ENCODE measurements around the gene IRF2BP2. TPM values are rescaled to one million over a fixed set of nuclear protein-coding genes. Genes with fewer than 3 reads are reported as not detected.
A peak's percentile ranks its signal among the peaks of the same experiment; 100 is the strongest.

The IRF2BP2 gene
- 159 and 172 TPM in 2 replicates for total RNA-seq

DNA sequence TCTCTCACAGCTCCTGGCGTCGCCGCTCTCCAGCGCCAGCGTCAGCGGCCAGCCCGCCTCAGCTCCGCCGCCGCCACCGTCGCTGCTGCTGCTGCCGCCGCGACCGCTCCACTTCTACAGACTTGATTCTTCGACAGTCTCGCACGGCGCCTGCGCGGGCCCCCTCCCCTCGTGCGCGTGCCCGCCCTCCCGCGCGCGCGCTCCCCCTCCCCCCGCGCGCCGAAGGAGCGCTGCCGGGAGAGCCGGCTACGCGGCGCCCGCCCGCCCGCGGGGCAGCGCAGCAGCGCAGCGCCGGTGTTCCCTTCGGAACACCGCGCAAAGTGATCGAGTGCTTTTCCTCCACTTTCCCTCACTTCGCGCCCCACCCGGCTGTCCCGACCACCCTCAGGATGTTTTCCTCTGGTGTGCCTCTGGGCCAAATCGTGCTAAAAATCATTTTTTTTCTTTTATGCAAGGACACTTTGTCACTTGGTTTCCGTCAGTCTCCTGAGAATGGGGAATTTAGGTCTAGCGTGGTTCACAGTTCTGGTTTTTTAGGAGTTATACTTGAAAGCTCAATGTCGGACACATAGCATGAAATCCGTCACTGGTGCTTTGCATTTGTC is at the start of gene IRF2BP2:
IRF2BP2 (minus strand) TSS at position 118 of the 605 bp plus-strand sequence. CDS start 684 bp downstream, outside the sequence.
- H3K79me2 ChIP-seq (ENCODE audit: insufficient read depth, low read length): peaks cover 40% of the 10 kb centered on the region
- DNase-seq (ENCODE audit: insufficient read length, low spot score, missing footprints): peak; percentile 97
- no peak within 1 kb of the TSS for H2AFZ ChIP-seq (ENCODE audit: low read length)
- H3K4me1 ChIP-seq (ENCODE audit: insufficient read depth, low read length): peaks cover 38% of the 10 kb centered on the region
- peak within 1 kb of the TSS; percentile 88 for H3K4me2 ChIP-seq (ENCODE audit: insufficient read depth, low read length)
- H3K27me3 ChIP-seq (ENCODE audit: insufficient read depth, low read length): no peaks in the 10 kb centered on the region
- peaks cover 34% of the 10 kb centered on the region for H3K36me3 ChIP-seq (ENCODE audit: insufficient read depth, low read length)
- TF ChIP-seq, protein P1, sequence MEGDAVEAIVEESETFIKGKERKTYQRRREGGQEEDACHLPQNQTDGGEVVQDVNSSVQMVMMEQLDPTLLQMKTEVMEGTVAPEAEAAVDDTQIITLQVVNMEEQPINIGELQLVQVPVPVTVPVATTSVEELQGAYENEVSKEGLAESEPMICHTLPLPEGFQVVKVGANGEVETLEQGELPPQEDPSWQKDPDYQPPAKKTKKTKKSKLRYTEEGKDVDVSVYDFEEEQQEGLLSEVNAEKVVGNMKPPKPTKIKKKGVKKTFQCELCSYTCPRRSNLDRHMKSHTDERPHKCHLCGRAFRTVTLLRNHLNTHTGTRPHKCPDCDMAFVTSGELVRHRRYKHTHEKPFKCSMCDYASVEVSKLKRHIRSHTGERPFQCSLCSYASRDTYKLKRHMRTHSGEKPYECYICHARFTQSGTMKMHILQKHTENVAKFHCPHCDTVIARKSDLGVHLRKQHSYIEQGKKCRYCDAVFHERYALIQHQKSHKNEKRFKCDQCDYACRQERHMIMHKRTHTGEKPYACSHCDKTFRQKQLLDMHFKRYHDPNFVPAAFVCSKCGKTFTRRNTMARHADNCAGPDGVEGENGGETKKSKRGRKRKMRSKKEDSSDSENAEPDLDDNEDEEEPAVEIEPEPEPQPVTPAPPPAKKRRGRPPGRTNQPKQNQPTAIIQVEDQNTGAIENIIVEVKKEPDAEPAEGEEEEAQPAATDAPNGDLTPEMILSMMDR (IDR thresholded peaks at IDR 0.05; ENCODE audit: extremely low read depth, low read depth, low read length): no peak
- H3K27ac ChIP-seq (ENCODE audit: low read depth, low read length): peak within 1 kb of the TSS; percentile 99
- peaks cover 11% of the 10 kb centered on the region for H4K20me1 ChIP-seq (ENCODE audit: insufficient read depth, low read length)
- no peaks in the 10 kb centered on the region for H3K9me3 ChIP-seq (ENCODE audit: low read depth, low read length)
- H3K4me3 ChIP-seq (ENCODE audit: insufficient read depth, low read length): peak within 1 kb of the TSS; percentile 91

DNA sequence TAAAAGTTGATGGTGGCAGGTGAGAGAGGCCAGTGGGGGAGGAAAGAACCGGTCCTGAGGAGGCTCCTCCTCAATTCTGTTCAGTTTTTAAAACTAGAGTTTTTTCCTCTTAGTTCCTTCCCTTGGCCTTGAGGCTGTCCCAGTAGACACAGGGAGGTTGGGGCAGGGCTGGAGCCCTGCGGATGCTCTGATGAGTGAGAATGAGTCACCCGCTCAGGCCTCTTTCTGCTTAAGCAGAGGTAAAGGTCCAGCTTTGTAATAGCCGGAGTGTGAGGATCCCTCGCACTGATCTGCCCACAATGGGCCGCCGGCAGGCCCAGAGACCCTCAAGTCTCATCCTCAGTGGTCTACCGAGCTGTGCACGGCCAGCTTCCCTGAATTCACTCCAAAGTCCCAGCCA is 49.6 kb upstream of the IRF2BP2 start:
- DNase-seq (ENCODE audit: insufficient read length, low spot score, missing footprints): peak; percentile 86
- Histone ChIP-seq H3K9me3 (ENCODE audit: low read depth, low read length) (no peaks in the 10 kb centered on the region), H3K79me2 (ENCODE audit: insufficient read depth, low read length) (peaks cover 14% of the 10 kb centered on the region), H2AFZ (ENCODE audit: low read length) (peak overlapping the region; percentile 45), H3K4me2 (ENCODE audit: insufficient read depth, low read length) (no peak overlapping the region), H3K36me3 (ENCODE audit: insufficient read depth, low read length) (no peaks in the 10 kb centered on the region), H3K27ac (ENCODE audit: low read depth, low read length) (peak overlapping the region; percentile 99), H4K20me1 (ENCODE audit: insufficient read depth, low read length) (no peaks in the 10 kb centered on the region), H3K4me1 (ENCODE audit: insufficient read depth, low read length) (peaks cover 45% of the 10 kb centered on the region), H3K4me3 (ENCODE audit: insufficient read depth, low read length) (no peak overlapping the region), H3K27me3 (ENCODE audit: insufficient read depth, low read length) (no peaks in the 10 kb centered on the region)
- TF ChIP-seq, protein P1 (IDR thresholded peaks at IDR 0.05; ENCODE audit: extremely low read depth, low read depth, low read length): no peak

DNA sequence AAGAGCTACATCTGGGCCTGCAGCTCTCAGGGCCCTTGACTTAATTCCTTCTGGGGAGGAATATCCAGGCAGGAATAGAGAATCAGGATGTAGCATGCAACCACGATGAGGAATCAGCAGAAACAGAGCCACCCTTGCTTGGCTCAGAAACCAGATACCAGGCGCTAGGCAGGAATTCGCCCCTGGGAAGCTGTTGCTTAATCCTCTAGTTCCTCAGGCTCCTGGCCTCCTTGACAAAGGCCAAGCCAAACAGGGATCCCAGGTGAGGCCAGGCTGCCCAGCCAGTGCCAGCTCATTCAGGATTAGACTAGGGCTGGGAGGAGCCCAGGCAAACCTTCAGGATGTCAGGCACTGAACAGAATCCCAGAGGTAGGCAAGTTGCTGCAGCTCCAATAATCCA is 48.2 kb upstream of the IRF2BP2 start:
- TF ChIP-seq, protein P1 (IDR thresholded peaks at IDR 0.05; ENCODE audit: extremely low read depth, low read depth, low read length): no peak
- peaks cover 20% of the 10 kb centered on the region for H3K79me2 ChIP-seq (ENCODE audit: insufficient read depth, low read length)
- peak overlapping the region; percentile 99 for H3K27ac ChIP-seq (ENCODE audit: low read depth, low read length)
- no peak for DNase-seq (ENCODE audit: insufficient read length, low spot score, missing footprints)
- H4K20me1 ChIP-seq (ENCODE audit: insufficient read depth, low read length): no peaks in the 10 kb centered on the region
- no peaks in the 10 kb centered on the region for H3K27me3 ChIP-seq (ENCODE audit: insufficient read depth, low read length)
- H3K36me3 ChIP-seq (ENCODE audit: insufficient read depth, low read length): no peaks in the 10 kb centered on the region
- H3K9me3 ChIP-seq (ENCODE audit: low read depth, low read length): no peaks in the 10 kb centered on the region
- H3K4me1 ChIP-seq (ENCODE audit: insufficient read depth, low read length): peaks cover 45% of the 10 kb centered on the region
- peak overlapping the region; percentile 62 for H3K4me2 ChIP-seq (ENCODE audit: insufficient read depth, low read length)
- H3K4me3 ChIP-seq (ENCODE audit: insufficient read depth, low read length): no peak overlapping the region
- peak overlapping the region; percentile 42 for H2AFZ ChIP-seq (ENCODE audit: low read length)

DNA sequence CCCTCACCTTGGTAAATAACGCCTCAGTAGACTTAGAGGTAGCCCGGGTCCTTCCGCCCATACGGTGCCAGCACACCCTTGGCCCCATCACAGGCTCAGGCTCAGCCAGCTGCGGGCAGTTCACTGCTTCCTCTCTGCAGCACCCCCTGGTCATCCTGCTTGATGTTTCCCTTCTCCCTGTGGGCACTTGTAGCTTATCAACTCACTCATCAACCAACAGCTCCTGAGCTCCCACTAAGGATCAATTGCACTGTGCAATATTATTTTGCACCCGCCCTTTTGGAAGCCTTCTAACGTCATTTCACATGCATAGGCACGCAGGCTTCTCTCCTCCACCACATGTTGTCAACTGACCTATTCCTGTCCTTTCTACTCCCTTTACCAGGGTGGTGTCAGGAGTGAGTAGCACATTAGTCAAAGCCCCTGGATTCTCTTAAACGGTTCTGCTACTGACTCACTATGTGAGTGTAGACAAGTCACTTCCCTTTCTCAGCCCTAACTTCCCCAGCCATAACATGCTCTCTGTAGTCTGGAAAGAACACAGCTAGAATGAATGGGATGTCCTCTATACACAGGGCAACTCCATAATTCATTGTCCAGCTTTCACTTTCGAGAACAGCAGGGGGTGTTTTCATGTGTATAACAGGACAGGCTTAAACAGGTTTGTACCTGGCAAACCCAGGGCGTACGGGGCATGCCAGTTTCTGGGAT is 47.1 kb upstream of the IRF2BP2 start:
- TF ChIP-seq, protein P1 (IDR thresholded peaks at IDR 0.05; ENCODE audit: extremely low read depth, low read depth, low read length): peak; percentile 4
- Histone ChIP-seq H3K27ac (ENCODE audit: low read depth, low read length) (peak overlapping the region; percentile 99), H3K4me3 (ENCODE audit: insufficient read depth, low read length) (peak overlapping the region; percentile 66), H3K36me3 (ENCODE audit: insufficient read depth, low read length) (no peaks in the 10 kb centered on the region), H3K4me1 (ENCODE audit: insufficient read depth, low read length) (peaks cover 45% of the 10 kb centered on the region), H3K27me3 (ENCODE audit: insufficient read depth, low read length) (no peaks in the 10 kb centered on the region), H3K79me2 (ENCODE audit: insufficient read depth, low read length) (peaks cover 22% of the 10 kb centered on the region), H3K9me3 (ENCODE audit: low read depth, low read length) (no peaks in the 10 kb centered on the region), H3K4me2 (ENCODE audit: insufficient read depth, low read length) (peak overlapping the region; percentile 84), H4K20me1 (ENCODE audit: insufficient read depth, low read length) (no peaks in the 10 kb centered on the region), H2AFZ (ENCODE audit: low read length) (no peak overlapping the region)
- DNase-seq (ENCODE audit: insufficient read length, low spot score, missing footprints): peak; percentile 96

All from osteoblast (primary cell).